ENCODE results near the gene GALNT2.

DNA sequence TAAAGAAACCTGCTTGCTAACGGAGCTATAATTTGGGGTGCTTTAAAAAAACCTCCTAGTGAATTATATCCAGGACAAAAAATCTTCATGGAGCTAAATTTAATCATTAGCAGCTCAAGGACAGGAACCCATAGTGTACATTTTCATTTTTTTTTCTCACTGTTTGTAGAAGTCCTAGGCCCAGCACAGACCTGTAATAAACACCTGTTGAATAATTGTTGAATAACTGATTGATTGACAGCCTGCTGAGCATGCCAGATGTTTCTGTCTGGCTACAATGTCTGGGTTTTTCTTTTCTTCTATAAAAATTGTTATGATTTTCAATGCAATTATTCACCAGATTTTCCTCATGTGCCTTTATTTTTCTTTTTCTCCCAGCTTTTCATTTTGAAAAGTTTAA is 10.9 kb upstream of the GALNT2 start:
- TF ChIP-seq, protein P1, sequence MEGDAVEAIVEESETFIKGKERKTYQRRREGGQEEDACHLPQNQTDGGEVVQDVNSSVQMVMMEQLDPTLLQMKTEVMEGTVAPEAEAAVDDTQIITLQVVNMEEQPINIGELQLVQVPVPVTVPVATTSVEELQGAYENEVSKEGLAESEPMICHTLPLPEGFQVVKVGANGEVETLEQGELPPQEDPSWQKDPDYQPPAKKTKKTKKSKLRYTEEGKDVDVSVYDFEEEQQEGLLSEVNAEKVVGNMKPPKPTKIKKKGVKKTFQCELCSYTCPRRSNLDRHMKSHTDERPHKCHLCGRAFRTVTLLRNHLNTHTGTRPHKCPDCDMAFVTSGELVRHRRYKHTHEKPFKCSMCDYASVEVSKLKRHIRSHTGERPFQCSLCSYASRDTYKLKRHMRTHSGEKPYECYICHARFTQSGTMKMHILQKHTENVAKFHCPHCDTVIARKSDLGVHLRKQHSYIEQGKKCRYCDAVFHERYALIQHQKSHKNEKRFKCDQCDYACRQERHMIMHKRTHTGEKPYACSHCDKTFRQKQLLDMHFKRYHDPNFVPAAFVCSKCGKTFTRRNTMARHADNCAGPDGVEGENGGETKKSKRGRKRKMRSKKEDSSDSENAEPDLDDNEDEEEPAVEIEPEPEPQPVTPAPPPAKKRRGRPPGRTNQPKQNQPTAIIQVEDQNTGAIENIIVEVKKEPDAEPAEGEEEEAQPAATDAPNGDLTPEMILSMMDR (IDR thresholded peaks at IDR 0.05) = no peak
- no peak for TF ChIP-seq RFX5 (IDR thresholded peaks at IDR 0.05; ENCODE audit: low read length)
- no peak for TF ChIP-seq TAF1 (IDR thresholded peaks at IDR 0.05; ENCODE audit: borderline replicate concordance, low read depth, low read length)
- no peak for TF ChIP-seq POLR2AphosphoS5 (IDR thresholded peaks at IDR 0.05; ENCODE audit: low read depth, low read length)
- no peak for TF ChIP-seq TCF12 (IDR thresholded peaks at IDR 0.05)
- TF ChIP-seq, protein P2, sequence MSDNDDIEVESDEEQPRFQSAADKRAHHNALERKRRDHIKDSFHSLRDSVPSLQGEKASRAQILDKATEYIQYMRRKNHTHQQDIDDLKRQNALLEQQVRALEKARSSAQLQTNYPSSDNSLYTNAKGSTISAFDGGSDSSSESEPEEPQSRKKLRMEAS (IDR thresholded peaks at IDR 0.05; ENCODE audit: low read depth) = no peak
- TF ChIP-seq NRF1 (IDR thresholded peaks at IDR 0.05; ENCODE audit: low read depth, low read length) = no peak
- TF ChIP-seq JUND (IDR thresholded peaks at IDR 0.05) = no peak
